ENCODE measurements around the gene CEP83. TPM values are rescaled to one million over a fixed set of nuclear protein-coding genes. Genes with fewer than 3 reads are reported as not detected.

The CEP83 gene
- total and polyA plus RNA-seq, 9 donors, result 12.9 to 20.6 (median 13.9) TPM

Other genes with a start within 250 kb of the CEP83 start
- 16.3 TPM for gene TMCC3, start 190.7 kb upstream of the CEP83 start, total RNA-seq
- gene TMCC3, start 190.7 kb upstream of the CEP83 start, polyA plus RNA-seq (ENCODE audit: insufficient read depth in 1 of 8, insufficient read length in 8 of 8, low replicate concordance in 1 of 8), result 10 to 100 TPM; 17.3 to 23.8 (median 20.4) TPM

Measured in muscle of leg (tissue), 9 donors.